AG04449 (cell line): ENCODE results near the gene SLC1A6.

Source experiments
- CTCF ChIA-PET: fragments of 350-600 bp; formaldehyde crosslinking; extraction: SDS; loops from one replicate; lab custom pipeline; 2021; ENCODE audit warnings: antibody characterized with exemption; lab: Yijun Ruan, JAX
- POLR2A ChIA-PET: fragments of 400-600, 350-600 bp; formaldehyde crosslinking; extraction: SDS; loops from one replicate; lab custom pipeline; 2020; ENCODE audit warnings: antibody characterized with exemption, inconsistent platforms; lab: Yijun Ruan, JAX
- DNase-seq: peaks from one replicate; pipeline ENCODE4 v3.0.0-alpha.2; 2010; ENCODE audit warnings: low read depth, low spot score
- H3K4me3 ChIP-seq: 2 replicates; pipeline ENCODE4 v1.5.1; 2011; ENCODE audit warnings: low read depth, mild to moderate bottlenecking, control low read depth, low read length
- TF ChIP-seq, protein P1 (sequence below): IDR thresholded peaks from one replicate; pipeline ENCODE4 v1.5.1; 2011; ENCODE audit warnings: mild to moderate bottlenecking, moderate library complexity, low read length, control low read depth, inconsistent platforms; ENCODE audit not compliant: insufficient read depth; ENCODE audit errors: missing control alignments

The SLC1A6 gene

DNA sequence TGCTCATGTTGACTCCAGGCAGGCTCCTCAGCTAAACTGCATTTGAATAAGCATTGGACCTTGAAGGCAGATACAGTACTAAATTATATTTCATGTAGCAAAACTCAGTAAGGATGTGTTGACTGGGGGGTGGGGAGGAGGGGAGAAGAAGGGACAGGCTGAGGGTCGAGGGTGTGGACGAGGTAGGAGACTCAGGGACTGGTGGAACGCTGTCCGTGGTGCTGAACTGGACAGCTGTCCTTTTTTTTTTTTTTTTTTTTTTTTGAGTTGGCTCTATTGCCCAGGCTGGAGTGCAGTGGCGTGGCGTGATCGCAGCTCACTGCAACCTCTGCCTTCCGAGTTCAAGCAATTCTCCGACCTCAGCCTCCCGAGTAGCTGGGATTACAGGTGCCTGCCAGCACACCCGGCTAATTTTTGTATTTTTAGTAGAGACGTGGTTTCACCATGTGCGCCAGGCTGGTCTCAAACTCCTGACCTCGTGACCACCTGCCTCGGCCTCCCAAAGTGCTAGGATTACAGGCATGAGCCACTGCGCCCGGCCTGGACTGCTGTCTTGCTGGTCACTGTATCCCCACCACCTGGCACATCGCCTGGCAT, 36.4 kb upstream of the SLC1A6 start:
- POLR2A ChIA-PET = no interaction called here
- DNase-seq = no peak
- CTCF ChIA-PET = no interaction called here
- no peak overlapping the region for H3K4me3 ChIP-seq
- TF ChIP-seq, protein P1, sequence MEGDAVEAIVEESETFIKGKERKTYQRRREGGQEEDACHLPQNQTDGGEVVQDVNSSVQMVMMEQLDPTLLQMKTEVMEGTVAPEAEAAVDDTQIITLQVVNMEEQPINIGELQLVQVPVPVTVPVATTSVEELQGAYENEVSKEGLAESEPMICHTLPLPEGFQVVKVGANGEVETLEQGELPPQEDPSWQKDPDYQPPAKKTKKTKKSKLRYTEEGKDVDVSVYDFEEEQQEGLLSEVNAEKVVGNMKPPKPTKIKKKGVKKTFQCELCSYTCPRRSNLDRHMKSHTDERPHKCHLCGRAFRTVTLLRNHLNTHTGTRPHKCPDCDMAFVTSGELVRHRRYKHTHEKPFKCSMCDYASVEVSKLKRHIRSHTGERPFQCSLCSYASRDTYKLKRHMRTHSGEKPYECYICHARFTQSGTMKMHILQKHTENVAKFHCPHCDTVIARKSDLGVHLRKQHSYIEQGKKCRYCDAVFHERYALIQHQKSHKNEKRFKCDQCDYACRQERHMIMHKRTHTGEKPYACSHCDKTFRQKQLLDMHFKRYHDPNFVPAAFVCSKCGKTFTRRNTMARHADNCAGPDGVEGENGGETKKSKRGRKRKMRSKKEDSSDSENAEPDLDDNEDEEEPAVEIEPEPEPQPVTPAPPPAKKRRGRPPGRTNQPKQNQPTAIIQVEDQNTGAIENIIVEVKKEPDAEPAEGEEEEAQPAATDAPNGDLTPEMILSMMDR = no peak

DNA sequence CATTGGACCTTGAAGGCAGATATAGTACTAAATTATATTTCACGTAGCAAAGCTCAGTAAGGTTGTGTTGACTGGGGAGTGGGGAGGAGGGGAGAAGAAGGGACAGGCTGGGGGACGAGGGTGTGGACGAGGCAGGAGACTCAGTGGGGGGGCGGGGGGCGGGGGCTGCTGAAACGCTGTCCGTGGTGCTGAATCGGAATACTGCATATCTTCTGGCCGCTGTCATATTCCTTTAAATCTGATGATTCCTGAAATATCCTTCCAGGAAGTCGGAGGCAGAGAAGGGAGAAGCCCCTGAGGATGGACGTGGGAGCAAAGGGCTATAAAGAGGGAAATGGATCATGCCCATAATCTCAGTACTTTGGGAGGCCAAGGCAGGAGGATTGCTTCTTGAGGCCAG, 34.9 kb upstream of the SLC1A6 start:
- TF ChIP-seq, protein P1 = no peak
- H3K4me3 ChIP-seq = no peak overlapping the region
- no peak for DNase-seq
- CTCF ChIA-PET = no interaction called here
- POLR2A ChIA-PET = interaction anchor here (0.6 kb wide), 1 partner anchor 27 kb away, joined by 3 read pairs; no protein-coding TSS in a partner anchor

DNA sequence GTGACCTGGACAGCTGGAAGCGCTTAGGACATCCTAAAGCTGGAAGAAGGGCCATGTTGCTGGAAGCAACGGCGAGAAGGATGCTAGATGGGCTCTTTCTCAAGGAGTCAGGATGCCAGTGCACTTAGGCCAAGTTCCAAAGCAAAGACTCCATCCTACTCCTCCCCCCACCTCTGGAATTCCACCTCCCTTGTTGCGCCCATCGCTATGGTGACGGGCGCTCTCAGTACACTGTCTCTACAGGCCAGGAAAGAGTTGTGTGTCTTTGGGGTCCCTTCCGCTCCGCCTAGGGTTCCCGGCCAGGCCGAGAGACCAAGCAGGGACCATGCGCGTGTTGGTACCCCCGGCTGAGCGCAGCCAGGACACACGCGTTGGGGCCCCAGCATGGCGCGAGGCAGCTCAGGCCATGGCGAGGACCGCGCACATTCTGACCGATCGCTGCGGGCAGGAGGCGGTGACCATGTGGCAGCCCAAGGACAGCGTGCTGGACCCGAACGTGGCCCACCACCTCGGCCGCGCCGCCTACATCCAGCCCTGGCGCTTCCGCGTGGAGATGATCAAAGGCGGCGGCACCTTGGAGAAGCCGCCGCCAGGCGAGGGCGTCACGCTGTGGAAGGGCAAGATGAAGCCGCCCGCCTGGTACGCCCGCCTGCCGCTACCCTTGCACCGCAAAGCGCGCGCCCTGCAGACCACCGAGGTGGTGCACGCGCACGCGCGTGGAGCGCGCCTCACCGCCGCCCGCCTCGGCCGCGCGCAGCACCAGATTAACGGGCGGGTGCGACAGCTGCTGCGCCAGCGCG, 31.0 kb upstream of the SLC1A6 start:
- ChIA-PET CTCF (no interaction called here), POLR2A (no interaction called here)
- TF ChIP-seq, protein P1 = no peak
- H3K4me3 ChIP-seq = no peak overlapping the region
- DNase-seq = no peak

DNA sequence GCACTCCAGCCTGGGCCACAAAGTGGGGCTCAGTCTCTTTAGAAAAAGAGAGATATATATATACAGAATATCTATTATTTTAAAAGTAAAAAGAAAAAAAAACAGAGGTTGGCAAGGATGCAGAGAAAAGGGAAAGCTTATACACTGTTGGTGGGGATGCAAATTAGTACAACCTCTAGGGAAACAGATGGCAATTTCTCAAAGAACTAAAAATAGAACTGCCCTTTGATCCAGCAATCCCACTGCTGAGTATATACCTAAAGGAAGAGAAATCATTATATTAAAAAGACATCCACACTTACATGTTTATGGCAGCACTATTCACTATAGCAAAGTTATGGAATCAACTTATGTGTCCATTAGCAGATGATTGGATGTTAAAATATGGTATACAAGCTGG, 28.6 kb upstream of the SLC1A6 start:
- DNase-seq = no peak
- no peak overlapping the region for H3K4me3 ChIP-seq
- ChIA-PET CTCF (no interaction called here), POLR2A (no interaction called here)
- TF ChIP-seq, protein P1 = no peak

DNA sequence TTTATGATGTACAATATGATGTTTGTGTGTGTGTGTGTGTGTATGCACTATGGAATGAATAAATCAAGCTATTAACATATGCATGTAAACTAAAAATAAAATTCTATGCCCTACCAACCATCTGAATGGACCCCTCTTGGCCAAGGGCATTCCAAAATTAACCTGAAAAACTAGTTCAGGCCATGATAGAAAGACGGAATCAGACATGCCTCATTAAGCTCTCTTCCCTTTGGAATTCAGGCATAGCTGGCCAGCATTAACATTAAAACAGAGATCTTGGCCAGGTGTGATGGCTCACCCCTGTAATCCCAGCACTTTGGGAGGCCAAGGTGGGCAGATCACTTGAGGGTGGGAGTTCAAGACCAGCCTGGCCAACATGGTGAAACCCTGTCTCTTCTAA, 18.3 kb upstream of the SLC1A6 start:
- ChIA-PET CTCF (no interaction called here), POLR2A (no interaction called here)
- no peak for DNase-seq
- H3K4me3 ChIP-seq = no peak overlapping the region
- TF ChIP-seq, protein P1 = no peak

DNA sequence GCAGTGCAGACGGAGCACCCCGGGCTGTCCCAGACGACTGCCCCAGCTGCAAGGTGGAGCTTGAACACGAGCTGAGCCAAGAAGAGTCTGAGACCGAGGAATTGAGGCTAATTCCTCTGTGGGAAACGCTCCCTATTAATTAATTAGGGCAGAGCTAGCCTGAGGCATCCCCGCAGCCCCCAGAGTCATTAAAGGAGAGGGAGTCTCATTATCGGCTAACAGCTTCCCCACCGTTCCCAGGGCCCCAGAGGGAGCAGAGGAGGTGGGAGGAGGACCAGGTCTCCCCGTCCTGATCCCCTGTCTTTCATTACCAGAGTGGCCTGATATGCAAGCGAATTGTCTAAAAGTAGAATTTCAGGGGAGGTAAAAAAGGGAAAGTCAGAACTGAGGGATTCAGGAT, 13.1 kb upstream of the SLC1A6 start:
- no peak overlapping the region for H3K4me3 ChIP-seq
- ChIA-PET POLR2A (no interaction called here), CTCF (no interaction called here)
- TF ChIP-seq, protein P1 = no peak
- no peak for DNase-seq
